ENCODE measurements around the gene TPRN. TPM values are rescaled to one million over a fixed set of nuclear protein-coding genes. Genes with fewer than 3 reads are reported as not detected.
A peak's percentile ranks its signal among the peaks of the same experiment; 100 is the strongest.

Gene TPRN
- total and polyA plus RNA-seq, 5 donors, result 4.8 to 13.9 (median 7.9) TPM

DNA sequence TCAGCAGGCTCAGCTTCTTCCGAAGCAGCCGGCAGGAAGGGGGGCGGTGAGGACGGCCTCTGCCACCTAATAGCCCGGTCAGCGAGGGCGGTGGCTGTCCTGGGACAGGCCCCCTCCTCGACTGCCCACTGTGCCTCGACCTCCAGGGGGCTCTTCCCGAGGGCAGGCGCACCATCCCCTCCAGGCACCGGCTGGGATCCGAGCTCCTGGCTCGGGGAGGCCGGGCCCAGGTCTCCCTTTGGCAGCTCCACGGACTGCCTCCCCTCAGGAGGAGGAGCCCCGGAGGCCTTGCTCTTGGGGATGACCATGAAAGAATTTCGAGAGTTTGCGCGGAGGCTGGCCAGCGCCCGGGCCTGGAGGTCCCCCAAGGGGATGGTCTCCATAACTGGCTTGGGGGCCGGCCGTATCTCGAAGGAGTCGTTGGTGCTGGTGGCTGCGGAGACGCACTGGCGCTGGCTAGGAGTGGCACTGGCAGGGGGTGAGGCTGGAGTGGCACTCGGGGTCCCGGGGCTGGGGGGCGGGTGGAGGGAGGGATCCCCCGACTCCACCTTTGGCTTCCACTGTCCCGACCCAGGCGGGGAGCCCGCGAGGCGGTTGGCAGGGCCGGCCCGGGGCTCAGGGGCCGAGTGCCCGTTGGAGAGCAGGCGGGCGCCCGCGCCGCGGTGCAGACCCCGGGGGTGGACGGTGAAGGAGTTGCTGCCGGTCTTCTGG, 975 bp downstream of the TPRN start:
- no peaks in the 10 kb centered on the region for H3K27me3 ChIP-seq (ENCODE audit: control insufficient read depth, insufficient read depth)
- intact Hi-C loops (cut with DNase I), result no loop called here
- H3K9me3 ChIP-seq (ENCODE audit: control insufficient read depth, low read length), result no peaks in the 10 kb centered on the region
- peak overlapping the region; percentile 78 for H3K4me3 ChIP-seq (ENCODE audit: low read length)
- peaks cover 5% of the 10 kb centered on the region for H3K4me1 ChIP-seq (ENCODE audit: control insufficient read depth, insufficient read depth, low read length)
- peak in 1 of 3 donors; percentile 79 for DNase-seq
- WGBS, result 8% methylated on average over 51 of the region's 51 CpGs
- no peak overlapping the region for H3K27ac ChIP-seq (ENCODE audit: low read length)
- no peak for ATAC-seq

DNA sequence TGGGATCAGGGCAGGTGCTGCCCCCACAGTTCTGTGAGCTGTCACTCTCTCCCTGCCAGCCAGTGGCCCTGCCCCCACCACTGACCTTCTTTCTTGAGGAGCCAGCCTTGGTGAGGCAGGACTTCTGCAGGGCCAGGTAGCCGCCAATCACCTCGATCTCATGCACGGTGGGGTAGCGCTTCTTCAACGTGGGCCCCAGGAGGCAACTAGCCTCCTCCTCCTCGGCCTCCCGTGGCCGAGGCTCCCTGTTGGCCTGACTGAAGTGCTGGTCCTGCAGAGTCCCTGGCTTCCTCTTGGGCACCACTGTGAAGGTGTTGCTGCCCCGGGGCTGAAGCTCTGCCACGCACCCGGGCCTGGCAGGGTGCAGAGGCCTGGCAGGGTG, 1.6 kb downstream of the TPRN start:
- no peak for ATAC-seq
- intact Hi-C loops (cut with DNase I), result no loop called here
- Histone ChIP-seq H3K27ac (ENCODE audit: low read length) (no peak overlapping the region), H3K4me3 (ENCODE audit: low read length) (no peak overlapping the region), H3K9me3 (ENCODE audit: control insufficient read depth, low read length) (no peaks in the 10 kb centered on the region), H3K4me1 (ENCODE audit: control insufficient read depth, insufficient read depth, low read length) (no peaks in the 10 kb centered on the region), H3K27me3 (ENCODE audit: control insufficient read depth, insufficient read depth) (no peaks in the 10 kb centered on the region)
- 73% methylated on average over 11 of the region's 11 CpGs for WGBS
- no peak for DNase-seq

- 85% methylated on average over 19 of the region's 19 CpGs for WGBS
- no peak overlapping the region for H3K27ac ChIP-seq (ENCODE audit: low read length)
- ATAC-seq, result no peak
- no peaks in the 10 kb centered on the region for H3K27me3 ChIP-seq (ENCODE audit: control insufficient read depth, insufficient read depth)
- H3K9me3 ChIP-seq (ENCODE audit: control insufficient read depth, low read length), result no peaks in the 10 kb centered on the region
- H3K4me3 ChIP-seq (ENCODE audit: low read length), result no peak overlapping the region
- no peak for DNase-seq
- intact Hi-C loops (cut with DNase I), result no loop called here
- H3K4me1 ChIP-seq (ENCODE audit: control insufficient read depth, insufficient read depth, low read length), result no peaks in the 10 kb centered on the region
Measured at GRCh38 chr9:137198051-137198901, 2.3 kb downstream of the TPRN start.

- ATAC-seq, result no peak
- H3K4me1 ChIP-seq (ENCODE audit: control insufficient read depth, insufficient read depth, low read length), result no peaks in the 10 kb centered on the region
- H3K27ac ChIP-seq (ENCODE audit: low read length), result no peak overlapping the region
- intact Hi-C loops (cut with DNase I), result no loop called here
- H3K9me3 ChIP-seq (ENCODE audit: control insufficient read depth, low read length), result no peaks in the 10 kb centered on the region
- H3K4me3 ChIP-seq (ENCODE audit: low read length), result no peak overlapping the region
- no peak for DNase-seq
- no peaks in the 10 kb centered on the region for H3K27me3 ChIP-seq (ENCODE audit: control insufficient read depth, insufficient read depth)
- WGBS, result 82% methylated on average over 21 of the region's 21 CpGs
Measured at GRCh38 chr9:137195525-137196220, 4.9 kb downstream of the TPRN start.

GRCh38 chr9:137194909-137195308, 5.6 kb downstream of the TPRN start:
- WGBS, result 86% methylated on average over 10 of the region's 10 CpGs
- Histone ChIP-seq H3K27me3 (ENCODE audit: control insufficient read depth, insufficient read depth) (no peaks in the 10 kb centered on the region), H3K4me1 (ENCODE audit: control insufficient read depth, insufficient read depth, low read length) (no peaks in the 10 kb centered on the region), H3K4me3 (ENCODE audit: low read length) (no peak overlapping the region), H3K27ac (ENCODE audit: low read length) (no peak overlapping the region), H3K9me3 (ENCODE audit: control insufficient read depth, low read length) (no peaks in the 10 kb centered on the region)
- DNase-seq, result no peak
- intact Hi-C loops (cut with DNase I), result no loop called here
- no peak for ATAC-seq

DNA sequence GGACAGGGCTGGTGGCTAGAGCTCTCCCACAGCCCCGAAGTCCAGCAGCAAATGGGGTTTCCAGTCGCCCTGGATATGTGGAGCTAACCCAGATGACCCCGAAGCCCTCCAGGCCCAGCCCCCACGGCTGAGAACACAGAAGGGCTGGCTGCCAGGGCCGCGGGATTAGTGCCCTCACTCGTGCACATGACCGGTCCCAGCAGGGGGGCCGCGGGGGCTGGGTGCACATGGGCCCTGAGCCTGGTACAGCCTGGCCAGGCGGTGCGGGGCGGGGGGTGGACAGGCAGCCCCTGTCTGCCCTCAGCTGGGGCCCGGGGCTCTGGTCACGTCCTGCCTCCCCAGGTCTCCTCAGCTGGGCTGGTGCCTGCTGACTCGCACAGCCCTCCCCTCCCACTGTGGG, 6.2 kb downstream of the TPRN start:
- Histone ChIP-seq H3K9me3 (ENCODE audit: control insufficient read depth, low read length) (no peaks in the 10 kb centered on the region), H3K4me3 (ENCODE audit: low read length) (no peak overlapping the region), H3K4me1 (ENCODE audit: control insufficient read depth, insufficient read depth, low read length) (peaks cover 4% of the 10 kb centered on the region), H3K27ac (ENCODE audit: low read length) (no peak overlapping the region), H3K27me3 (ENCODE audit: control insufficient read depth, insufficient read depth) (no peaks in the 10 kb centered on the region)
- no peak for DNase-seq
- 68% methylated on average over 16 of the region's 16 CpGs for WGBS
- ATAC-seq, result no peak
- intact Hi-C loops (cut with DNase I), result no loop called here

DNA sequence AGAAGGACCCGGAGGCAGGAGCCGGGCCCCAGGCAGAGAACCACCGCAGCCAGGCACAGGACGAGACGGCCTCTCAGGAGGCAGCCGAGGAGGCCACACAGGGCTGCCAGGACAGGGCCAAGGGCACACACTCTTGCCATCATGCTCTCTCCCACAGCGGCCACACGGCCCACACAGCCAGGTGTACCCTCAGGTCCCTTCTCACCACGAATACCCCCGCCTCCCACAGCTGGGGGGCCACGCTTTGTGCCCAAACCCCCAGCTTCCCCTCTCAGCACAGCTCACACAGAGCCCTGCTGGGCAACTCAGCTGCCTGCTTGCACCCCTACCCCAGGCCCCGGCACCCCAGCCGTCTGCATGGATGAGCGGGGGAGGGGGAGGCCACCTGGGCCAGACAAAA, 6.8 kb downstream of the TPRN start:
- Histone ChIP-seq H3K4me1 (ENCODE audit: control insufficient read depth, insufficient read depth, low read length) (peaks cover 4% of the 10 kb centered on the region), H3K27me3 (ENCODE audit: control insufficient read depth, insufficient read depth) (no peaks in the 10 kb centered on the region), H3K27ac (ENCODE audit: low read length) (no peak overlapping the region), H3K9me3 (ENCODE audit: control insufficient read depth, low read length) (no peaks in the 10 kb centered on the region), H3K4me3 (ENCODE audit: low read length) (no peak overlapping the region)
- DNase-seq, result no peak
- 90% methylated on average over 14 of the region's 14 CpGs for WGBS
- intact Hi-C loops (cut with DNase I), result no loop called here
- no peak for ATAC-seq

DNA sequence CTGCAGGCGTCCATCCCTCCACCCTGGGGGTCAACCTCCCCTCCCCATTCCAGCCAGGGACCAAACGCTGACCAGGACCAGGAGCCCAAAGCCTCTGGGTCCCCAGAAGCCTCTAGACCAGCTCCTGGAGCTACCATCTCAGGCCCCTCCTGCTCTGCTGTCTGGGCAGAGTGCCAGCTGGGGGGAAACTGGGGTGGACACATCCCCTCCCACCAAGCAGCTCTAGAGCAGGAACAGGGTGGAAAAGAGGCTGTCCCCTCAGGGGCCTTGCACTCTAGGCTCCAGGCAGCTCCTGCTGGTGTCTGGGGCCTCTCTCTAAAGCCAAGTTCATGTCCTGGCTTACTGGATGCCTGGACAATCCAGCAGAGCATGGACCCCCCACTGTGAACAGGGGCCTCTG, 7.7 kb downstream of the TPRN start:
- Histone ChIP-seq H3K27me3 (ENCODE audit: control insufficient read depth, insufficient read depth) (no peaks in the 10 kb centered on the region), H3K9me3 (ENCODE audit: control insufficient read depth, low read length) (no peaks in the 10 kb centered on the region), H3K4me1 (ENCODE audit: control insufficient read depth, insufficient read depth, low read length) (peaks cover 4% of the 10 kb centered on the region), H3K4me3 (ENCODE audit: low read length) (no peak overlapping the region), H3K27ac (ENCODE audit: low read length) (no peak overlapping the region)
- intact Hi-C loops (cut with DNase I), result no loop called here
- DNase-seq (no peak), ATAC-seq (no peak)
- 81% methylated on average over 2 of the region's 2 CpGs for WGBS

DNA sequence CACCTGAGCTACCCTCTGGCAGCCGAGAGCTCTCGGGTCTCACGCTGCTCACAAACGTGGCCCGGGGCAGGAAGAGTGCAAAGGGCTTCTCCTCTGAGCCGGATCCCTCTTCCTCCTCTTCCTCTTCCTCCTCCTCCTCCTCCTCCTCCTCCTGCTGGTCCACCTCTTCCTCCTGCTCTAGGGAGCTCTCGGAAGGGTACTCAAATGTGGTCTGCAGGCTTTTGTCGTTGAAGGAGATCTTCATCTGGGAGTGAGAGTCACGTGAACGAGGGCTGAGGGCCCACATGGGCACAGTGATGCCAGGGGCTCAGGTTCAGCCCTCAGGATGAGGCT, 8.1 kb downstream of the TPRN start:
- H3K4me1 ChIP-seq (ENCODE audit: control insufficient read depth, insufficient read depth, low read length), result peaks cover 4% of the 10 kb centered on the region
- H3K27ac ChIP-seq (ENCODE audit: low read length), result no peak overlapping the region
- WGBS, result 76% methylated on average over 10 of the region's 10 CpGs
- no peak overlapping the region for H3K4me3 ChIP-seq (ENCODE audit: low read length)
- H3K9me3 ChIP-seq (ENCODE audit: control insufficient read depth, low read length), result no peaks in the 10 kb centered on the region
- ATAC-seq (no peak), DNase-seq (no peak)
- no peaks in the 10 kb centered on the region for H3K27me3 ChIP-seq (ENCODE audit: control insufficient read depth, insufficient read depth)
- intact Hi-C loops (cut with DNase I), result no loop called here

- H3K4me1 ChIP-seq (ENCODE audit: control insufficient read depth, insufficient read depth, low read length), result peaks cover 9% of the 10 kb centered on the region
- no peaks in the 10 kb centered on the region for H3K9me3 ChIP-seq (ENCODE audit: control insufficient read depth, low read length)
- intact Hi-C loops (cut with DNase I), result no loop called here
- ATAC-seq (no peak), DNase-seq (no peak)
- H3K27me3 ChIP-seq (ENCODE audit: control insufficient read depth, insufficient read depth), result no peaks in the 10 kb centered on the region
- WGBS, result 82% methylated on average over 22 of the region's 22 CpGs
- no peak overlapping the region for H3K27ac ChIP-seq (ENCODE audit: low read length)
- H3K4me3 ChIP-seq (ENCODE audit: low read length), result no peak overlapping the region
Measured at GRCh38 chr9:137191691-137192447, 8.7 kb downstream of the TPRN start.

GRCh38 chr9:137191245-137191644, 9.3 kb downstream of the TPRN start:
- DNase-seq, result no peak
- no peak overlapping the region for H3K4me3 ChIP-seq (ENCODE audit: low read length)
- ATAC-seq, result no peak
- H3K9me3 ChIP-seq (ENCODE audit: control insufficient read depth, low read length), result no peaks in the 10 kb centered on the region
- peaks cover 11% of the 10 kb centered on the region for H3K4me1 ChIP-seq (ENCODE audit: control insufficient read depth, insufficient read depth, low read length)
- no peaks in the 10 kb centered on the region for H3K27me3 ChIP-seq (ENCODE audit: control insufficient read depth, insufficient read depth)
- H3K27ac ChIP-seq (ENCODE audit: low read length), result no peak overlapping the region
- intact Hi-C loops (cut with DNase I), result no loop called here
- 73% methylated on average over 3 of the region's 3 CpGs for WGBS
